H9 (cell line): ENCODE measurements around the gene FILIP1. TPM values are rescaled to one million over a fixed set of nuclear protein-coding genes. Genes with fewer than 3 reads are reported as not detected.

Source experiments
- DNase-seq: peaks from one replicate; pipeline ENCODE4 v3.0.0-alpha.2; 2017
- H2AFZ ChIP-seq: one replicate; pipeline ENCODE4 v1.6.1; 2013; ENCODE audit warnings: mild to moderate bottlenecking, low read length, control low read depth, moderate library complexity
- H2AK5ac ChIP-seq: 2 replicates; pipeline ENCODE4 v1.6.1; 2013; ENCODE audit warnings: low read length, control low read depth, mixed read lengths; ENCODE audit not compliant: insufficient read length
- H2BK120ac ChIP-seq: one replicate; pipeline ENCODE4 v1.6.1; 2013; ENCODE audit warnings: low read depth, mild to moderate bottlenecking, low read length, control low read depth, inconsistent platforms; ENCODE audit not compliant: poor library complexity, severe bottlenecking
- H2BK12ac ChIP-seq: 2 replicates; pipeline ENCODE4 v1.6.1; 2013; ENCODE audit warnings: low read length, control low read depth, mixed read lengths, low read depth; ENCODE audit not compliant: insufficient read length
- H2BK15ac ChIP-seq: 2 replicates; pipeline ENCODE4 v1.6.1; 2013; ENCODE audit warnings: low read depth, low read length, control low read depth
- H2BK20ac ChIP-seq: one replicate; pipeline ENCODE4 v1.6.1; 2013; ENCODE audit warnings: low read depth, mild to moderate bottlenecking, low read length, control low read depth, inconsistent platforms; ENCODE audit not compliant: poor library complexity, severe bottlenecking
- H2BK5ac ChIP-seq: 2 replicates; pipeline ENCODE4 v1.6.1; 2013; ENCODE audit warnings: low read length, control low read depth, mixed read lengths; ENCODE audit not compliant: insufficient read length
- H3K14ac ChIP-seq: 2 replicates; pipeline ENCODE4 v1.6.1; 2013; ENCODE audit warnings: low read length, control low read depth; ENCODE audit not compliant: insufficient read depth
- H3K18ac ChIP-seq: 2 replicates; pipeline ENCODE4 v1.6.1; 2013; ENCODE audit warnings: low read depth, mild to moderate bottlenecking, mixed read lengths, low read length, control low read depth; ENCODE audit not compliant: insufficient read length
- H3K23ac ChIP-seq: 2 replicates; pipeline ENCODE4 v1.6.1; 2013; ENCODE audit warnings: low read length, control low read depth, mixed read lengths, low read depth; ENCODE audit not compliant: insufficient read length
- H3K23me2 ChIP-seq: 2 replicates; pipeline ENCODE4 v1.6.1; 2013; ENCODE audit warnings: low read depth, mild to moderate bottlenecking, mixed read lengths, low read length, control low read depth; ENCODE audit not compliant: insufficient read length, poor library complexity, severe bottlenecking
- H3K27ac ChIP-seq: 2 replicates; pipeline ENCODE4 v1.5.1; 2013; ENCODE audit warnings: low read length, control low read depth, mixed read lengths, low read depth; ENCODE audit not compliant: insufficient read length
- H3K27me3 ChIP-seq: 2 replicates; pipeline ENCODE4 v1.6.1; 2013; ENCODE audit warnings: low read length, control low read depth, inconsistent platforms; ENCODE audit not compliant: insufficient read depth
- H3K4ac ChIP-seq: 2 replicates; pipeline ENCODE4 v1.6.1; 2013; ENCODE audit warnings: low read depth, mild to moderate bottlenecking, control low read depth, inconsistent platforms, low read length, moderate library complexity
- H3K4me1 ChIP-seq: 2 replicates; pipeline ENCODE4 v1.6.1; 2013; ENCODE audit warnings: low read length, control low read depth, inconsistent platforms; ENCODE audit not compliant: insufficient read depth
- H3K4me2 ChIP-seq: 2 replicates; pipeline ENCODE4 v1.6.1; 2013; ENCODE audit warnings: low read length, control low read depth, mixed read lengths; ENCODE audit not compliant: insufficient read length, insufficient read depth
- H3K56ac ChIP-seq: 2 replicates; pipeline ENCODE4 v1.6.1; 2013; ENCODE audit warnings: low read depth, mild to moderate bottlenecking, mixed read lengths, low read length, control low read depth; ENCODE audit not compliant: insufficient read length
- H3K79me1 ChIP-seq: 2 replicates; pipeline ENCODE4 v1.6.1; 2013; ENCODE audit warnings: low read depth, mild to moderate bottlenecking, moderate library complexity, low read length, control low read depth, inconsistent platforms; ENCODE audit not compliant: insufficient read depth, poor library complexity, severe bottlenecking
- H3K79me2 ChIP-seq: 2 replicates; pipeline ENCODE4 v1.6.1; 2013; ENCODE audit warnings: low read length, control low read depth, inconsistent platforms; ENCODE audit not compliant: insufficient read depth
- H3K9ac ChIP-seq: 2 replicates; pipeline ENCODE4 v1.6.1; 2013; ENCODE audit warnings: low read length, control low read depth, mixed read lengths; ENCODE audit not compliant: insufficient read length; ENCODE audit errors: extremely low read depth
- H3K9me3 ChIP-seq: one replicate; pipeline ENCODE4 v1.6.1; 2013; ENCODE audit warnings: low read depth, low read length, inconsistent platforms; ENCODE audit not compliant: control insufficient read depth
- H3T11ph ChIP-seq: one replicate; pipeline ENCODE4 v1.6.1; 2013; ENCODE audit warnings: mild to moderate bottlenecking, low read length, control low read depth, inconsistent platforms
- H4K20me1 ChIP-seq: one replicate; pipeline ENCODE4 v1.6.1; 2013; ENCODE audit not compliant: control insufficient read depth, insufficient read length, insufficient read depth
- H4K5ac ChIP-seq: 2 replicates; pipeline ENCODE4 v1.6.1; 2013; ENCODE audit warnings: low read depth, mild to moderate bottlenecking, mixed read lengths, low read length, control low read depth; ENCODE audit not compliant: insufficient read length
- H4K8ac ChIP-seq: replicated peaks from 2 replicates; pipeline ENCODE4 v1.6.1; 2013; ENCODE audit warnings: low read length, control low read depth, mixed read lengths, low read depth; ENCODE audit not compliant: insufficient read length
- H4K91ac ChIP-seq: 2 replicates; pipeline ENCODE4 v1.6.1; 2013; ENCODE audit warnings: low read depth, mild to moderate bottlenecking, moderate library complexity, mixed read lengths, low read length, control low read depth; ENCODE audit not compliant: insufficient read length
- H3K27ac Mint-ChIP-seq, 3 experiments: 2 replicates in 2 of 3; 3 replicates in 1 of 3; pipeline ENCODE4 v1.8.0; 2020 to 2021; ENCODE audit warnings: mixed read lengths in 3 of 3, mild to moderate bottlenecking in 1 of 3, moderate library complexity in 1 of 3
- H3K27me3 Mint-ChIP-seq: 2 replicates; pipeline ENCODE4 v1.8.0; 2021; ENCODE audit warnings: low read depth, mild to moderate bottlenecking, moderate library complexity, mixed read lengths
- H3K36me3 Mint-ChIP-seq, 3 experiments: 2 replicates in 2 of 3; 3 replicates in 1 of 3; pipeline ENCODE4 v1.8.0; 2020 to 2021; ENCODE audit warnings: low read depth in 3 of 3, mixed read lengths in 3 of 3; ENCODE audit not compliant: insufficient read depth in 1 of 3
- H3K4me1 Mint-ChIP-seq, 2 experiments: 2 replicates each; pipeline ENCODE4 v1.8.0; 2020; ENCODE audit warnings: mixed read lengths in 2 of 2
- H3K4me3 Mint-ChIP-seq, 2 experiments: 2 replicates in 1 of 2; 3 replicates in 1 of 2; pipeline ENCODE4 v1.8.0; 2020 to 2021; ENCODE audit warnings: mild to moderate bottlenecking in 2 of 2, mixed read lengths in 2 of 2, moderate library complexity in 1 of 2
- H3K9me3 Mint-ChIP-seq, 2 experiments: 2 replicates in 1 of 2; 3 replicates in 1 of 2; pipeline ENCODE4 v1.8.0; 2020; ENCODE audit warnings: mild to moderate bottlenecking in 2 of 2, mixed read lengths in 2 of 2, moderate library complexity in 1 of 2
- CTCF ChIP-seq: fragments of 200-600 bp; sonication (generic); conservative IDR thresholded peaks from 3 replicates; pipeline ENCODE4 v1.8.0; 2021; ENCODE audit warnings: antibody characterized with exemption, mild to moderate bottlenecking
- WGBS: extraction: QIAGEN DNeasy Blood & Tissue Kit; methylation state at CpG from one replicate; pipeline ENCODE4 v1.1.7; 2013; ENCODE audit warnings: missing lambda C conversion rate, low lambda C conversion rate, mixed read lengths; ENCODE audit not compliant: insufficient read length; ENCODE audit errors: extremely low coverage; 5-methylcytosine and 5-hydroxymethylcytosine counted together
- total RNA-seq: library from RNA; stranded (reverse); gene quantifications from 2 replicates; pipeline ENCODE4 v1.2.1, GENCODE V29; 2021

Gene FILIP1
- total RNA-seq, 1 experiment from 2014 or later, result 10.5 TPM

GRCh38 chr6:75431379-75431778 lies 62.2 kb downstream of the FILIP1 start:
- H2BK15ac ChIP-seq, result no peak overlapping the region
- H3K9ac ChIP-seq, result no peak overlapping the region
- no peaks in the 10 kb centered on the region for H3K4me1 ChIP-seq
- no CpG with 5 or more reads among the region's 1 CpG for WGBS
- no peaks in the 10 kb centered on the region for H3K9me3 ChIP-seq
- Mint-ChIP-seq H3K9me3 (peaks cover 3 to 4% of the 10 kb centered on the region in 2 experiments; a peak in 3 of 5 replicates), H3K27me3 (no peaks in the 10 kb centered on the region), H3K4me1 (peaks cover 6 to 9% of the 10 kb centered on the region in 2 experiments), H3K27ac (no peak overlapping the region), H3K36me3 (peaks cover 0 to 7% (median 0%) of the 10 kb centered on the region in 3 experiments; a peak in 2 of 7 replicates), H3K4me3 (no peak overlapping the region)
- H3K14ac ChIP-seq, result no peak overlapping the region; the same call in 1 of the 2 replicates
- H2BK5ac ChIP-seq, result no peak overlapping the region
- no peak overlapping the region for H4K8ac ChIP-seq
- TF ChIP-seq CTCF, result no peak
- no peak overlapping the region for H2AFZ ChIP-seq
- no peak overlapping the region for H3K4ac ChIP-seq
- no peaks in the 10 kb centered on the region for H3K23me2 ChIP-seq
- no peak overlapping the region for H4K91ac ChIP-seq
- no peak overlapping the region for H3K23ac ChIP-seq
- H3K4me2 ChIP-seq, result no peak overlapping the region
- no peak overlapping the region for H2BK120ac ChIP-seq
- H3K56ac ChIP-seq, result no peak overlapping the region
- no peak overlapping the region for H3K27ac ChIP-seq
- H2BK20ac ChIP-seq, result no peak overlapping the region
- H2BK12ac ChIP-seq, result no peak overlapping the region
- no peaks in the 10 kb centered on the region for H4K20me1 ChIP-seq
- no peak overlapping the region for H3K18ac ChIP-seq
- H3K27me3 ChIP-seq, result no peaks in the 10 kb centered on the region
- H3T11ph ChIP-seq, result no peak overlapping the region
- H2AK5ac ChIP-seq, result no peak overlapping the region
- H3K79me1 ChIP-seq, result no peaks in the 10 kb centered on the region
- no peaks in the 10 kb centered on the region for H3K79me2 ChIP-seq
- H4K5ac ChIP-seq, result no peak overlapping the region
- DNase-seq, result no peak
